Measurements from ENCODE around the gene BGN.

GRCh38 chrX:153477901-153478300 is 16.9 kb upstream of the BGN start:
- TF ChIP-seq CTCF (IDR thresholded peaks at IDR 0.05) (no peak), POLR2AphosphoS5 (IDR thresholded peaks at IDR 0.05) (no peak)
